ENCODE measurements around the gene BTRC. TPM values are rescaled to one million over a fixed set of nuclear protein-coding genes. Genes with fewer than 3 reads are reported as not detected.
"Not testable (repeated sequence)": the region's sequence is repeated elsewhere in the genome, so short reads cannot be mapped to it uniquely, and the experiment has no call there.

Gene BTRC
- total and polyA plus RNA-seq, 8 donors: 3.5 to 14.5 (median 4.7) TPM

GRCh38 chr10:101351477-101351876 is 2.5 kb upstream of the BTRC start:
- intact Hi-C loops (cut with DNase I; ENCODE audit: low total_unique reads): no loop called here
- Histone ChIP-seq H3K27me3 (peaks cover 0 to 18% (median 0%) of the 10 kb centered on the region in 3 donors), H3K4me3 (no peak overlapping the region), H3K9me3 (no peaks in the 10 kb centered on the region), H3K27ac (no peak overlapping the region), H3K4me1 (peaks cover 0 to 21% (median 14%) of the 10 kb centered on the region in 4 donors), H3K36me3 (no peaks in the 10 kb centered on the region)
- TF ChIP-seq POLR2AphosphoS5 (IDR thresholded peaks at IDR 0.05) (no peak), POLR2A (IDR thresholded peaks at IDR 0.05) (no peak), EP300 (IDR thresholded peaks at IDR 0.05) (no peak), CTCF (IDR thresholded peaks at IDR 0.05) (no peak)
- DNase-seq: no peak

- H3K4me3 ChIP-seq; DNase-seq; H3K27ac ChIP-seq; H3K9me3 ChIP-seq; intact Hi-C loops (cut with DNase I; ENCODE audit: low total_unique reads); H3K36me3 ChIP-seq: not testable (repeated sequence)
- WGBS, 5 donors: 83 to 98% (median 97%) methylated on average over 10 of the region's 10 CpGs
- H3K27me3 ChIP-seq: peaks cover 0 to 18% (median 0%) of the 10 kb centered on the region in 3 donors
- peaks cover 0 to 34% (median 15%) of the 10 kb centered on the region in 4 donors for H3K4me1 ChIP-seq
These were observed 1.1 kb upstream of the BTRC start for GRCh38 chr10:101352857-101353256.

- H3K4me3 ChIP-seq: peak overlapping the region; percentile 91 to 98 (median 94)
- H3K27ac ChIP-seq: peak overlapping the region; percentile 84 to 93 (median 87)
- H3K36me3 ChIP-seq: no peaks in the 10 kb centered on the region
- no peaks in the 10 kb centered on the region for H3K9me3 ChIP-seq
- peak; percentile 50 to 82 for DNase-seq
- peaks cover 0 to 40% (median 23%) of the 10 kb centered on the region in 4 donors for H3K4me1 ChIP-seq
- peaks cover 0 to 14% (median 0%) of the 10 kb centered on the region in 3 donors for H3K27me3 ChIP-seq
- TF ChIP-seq CTCF (IDR thresholded peaks at IDR 0.05) (no peak), POLR2A (IDR thresholded peaks at IDR 0.05) (no peak), POLR2AphosphoS5 (IDR thresholded peaks at IDR 0.05) (no peak), EP300 (IDR thresholded peaks at IDR 0.05) (no peak)
- WGBS, 5 donors: 0 to 1% (median 1%) methylated on average over 28 to 29 of the region's 29 CpGs
- intact Hi-C loops (cut with DNase I; ENCODE audit: low total_unique reads): no loop called here
These were observed 535 bp downstream of the BTRC start for GRCh38 chr10:101354328-101355071.

DNA sequence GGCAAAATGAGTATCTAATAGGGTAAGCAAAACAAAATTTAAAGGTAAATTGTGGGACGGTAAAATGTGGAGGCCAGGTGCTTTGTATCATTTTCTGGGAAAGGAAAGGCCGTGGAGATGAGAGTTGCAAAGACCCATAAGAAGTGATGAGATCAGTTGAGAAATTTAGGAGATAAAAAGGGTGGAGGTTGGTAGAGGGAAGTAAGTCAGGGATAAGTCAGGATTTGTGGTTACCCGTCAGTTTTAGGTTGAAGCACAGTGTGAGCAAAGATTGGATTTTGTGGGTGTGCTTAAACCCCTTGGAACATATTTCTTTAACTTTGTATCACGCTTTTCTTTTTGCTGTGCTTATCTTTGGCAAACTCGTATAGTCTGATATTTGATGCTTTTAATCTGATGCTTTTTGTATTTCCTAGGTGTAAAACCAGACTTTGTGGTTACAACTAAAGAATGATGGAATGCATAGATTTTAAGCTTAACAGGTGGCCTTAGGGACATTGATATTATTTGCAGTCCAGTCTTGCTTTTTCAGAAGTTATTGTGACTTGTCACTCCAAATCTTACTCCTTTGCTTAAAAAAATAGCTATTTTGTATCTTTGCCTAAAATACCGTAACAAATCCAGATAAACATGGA is 1.2 kb downstream of the BTRC start:
- Histone ChIP-seq H3K27me3 (peaks cover 0 to 8% (median 0%) of the 10 kb centered on the region in 3 donors), H3K4me1 (peaks cover 0 to 40% (median 23%) of the 10 kb centered on the region in 4 donors), H3K9me3 (no peaks in the 10 kb centered on the region), H3K27ac (peak overlapping the region in 3 of 5 donors; percentile 86 to 93 (median 88)), H3K4me3 (peak overlapping the region; percentile 91 to 98 (median 94)), H3K36me3 (no peaks in the 10 kb centered on the region)
- intact Hi-C loops (cut with DNase I; ENCODE audit: low total_unique reads): no loop called here
- TF ChIP-seq POLR2AphosphoS5 (IDR thresholded peaks at IDR 0.05) (no peak), POLR2A (IDR thresholded peaks at IDR 0.05) (no peak), CTCF (IDR thresholded peaks at IDR 0.05) (no peak), EP300 (IDR thresholded peaks at IDR 0.05) (no peak)
- 44 to 53% (median 48%) methylated on average over 6 of the region's 6 CpGs for whole genome bisulfite sequencing, 5 donors
- DNase-seq: no peak

Measured in stomach (tissue), 9 donors.